Inflammatory macrophage treated with lipopolysaccharide for 1 hour (primary cell): ENCODE results near the gene CAPZA1.
"Not testable (repeated sequence)": the region's sequence is repeated elsewhere in the genome, so short reads cannot be mapped to it uniquely, and the experiment has no call there.

ENCODE experiments used
- DNase-seq, 2 donors: peaks; one replicate each; pipeline ENCODE4 v3.0.0-alpha.2; 2020 to 2022

Gene CAPZA1

DNA sequence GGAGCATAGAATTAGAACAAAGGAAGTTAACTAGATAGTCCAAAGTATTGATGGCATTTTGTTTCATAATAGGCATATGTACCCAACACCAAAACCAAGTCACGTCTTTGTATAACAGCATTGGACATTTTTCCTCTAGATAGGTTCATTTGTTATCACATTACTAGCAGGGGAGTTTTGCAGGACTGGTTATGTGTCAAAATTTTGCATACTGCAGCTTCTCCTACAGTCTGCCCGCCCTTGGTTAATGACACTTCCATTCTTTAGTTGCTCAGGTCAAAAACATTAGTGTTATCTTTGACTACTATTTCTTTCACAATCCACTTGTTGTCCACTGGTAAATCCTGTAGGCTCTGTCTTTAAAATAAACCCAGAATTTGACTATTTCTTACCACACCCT lies 8.9 kb downstream of the CAPZA1 start:
- DNase-seq = no peak

DNA sequence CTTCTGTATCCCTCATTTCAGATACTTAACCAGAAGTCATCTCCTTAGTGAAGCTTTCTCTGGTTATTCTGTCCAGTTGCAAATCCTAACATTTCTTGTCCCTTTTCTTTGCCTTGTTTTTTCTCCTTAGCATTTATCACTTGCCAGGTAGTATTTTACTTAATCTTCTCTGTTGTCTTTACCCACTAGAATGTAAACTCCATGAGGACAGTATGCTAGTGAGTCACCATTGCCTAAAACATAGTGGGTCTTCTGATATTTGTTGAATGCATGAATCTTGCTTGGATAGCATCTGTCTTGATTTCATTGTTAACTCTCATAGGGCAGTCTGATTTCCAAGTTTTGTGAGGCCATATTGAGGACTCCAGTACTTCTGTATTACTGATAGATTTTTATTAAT lies 9.6 kb downstream of the CAPZA1 start:
- DNase-seq = no peak

DNA sequence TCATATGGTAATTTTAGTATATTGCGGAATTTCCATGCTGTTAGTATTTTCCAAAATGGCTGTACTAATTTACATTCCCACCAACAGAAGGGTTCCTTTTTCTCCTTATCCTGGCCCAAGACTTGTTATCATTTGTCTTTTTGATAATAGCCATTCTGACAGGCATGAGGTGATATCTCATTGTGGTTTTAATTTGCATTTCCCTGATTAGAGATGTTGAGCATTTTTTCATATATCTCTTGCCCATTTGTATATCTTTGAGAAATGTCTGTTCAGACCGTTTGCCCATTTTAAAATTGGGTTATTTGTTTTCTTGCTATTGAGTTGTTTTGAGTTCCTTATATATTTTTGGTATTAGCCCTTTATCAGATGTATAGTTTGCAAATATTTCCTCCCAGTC lies 14.0 kb downstream of the CAPZA1 start:
- peak; percentile 42 to 65 for DNase-seq

DNA sequence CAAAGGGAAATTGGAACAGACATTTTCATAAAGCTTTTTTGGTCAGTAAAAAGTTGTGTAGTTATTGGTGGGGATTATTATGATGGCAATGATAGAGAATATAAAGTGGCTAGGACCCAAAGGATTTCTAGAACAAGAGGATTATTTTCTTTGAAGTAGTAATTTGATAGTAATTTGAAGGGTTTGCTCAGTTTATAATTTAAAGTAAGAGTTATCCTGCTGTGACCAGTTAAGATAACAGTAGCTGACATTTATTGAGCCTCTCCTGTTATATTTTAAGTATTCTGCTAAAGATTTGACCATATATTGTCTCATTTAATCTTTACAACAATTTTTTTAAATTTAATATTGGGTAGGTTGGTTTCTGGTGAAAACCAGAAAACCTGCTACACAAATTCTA lies 14.7 kb downstream of the CAPZA1 start:
- DNase-seq = no peak

DNA sequence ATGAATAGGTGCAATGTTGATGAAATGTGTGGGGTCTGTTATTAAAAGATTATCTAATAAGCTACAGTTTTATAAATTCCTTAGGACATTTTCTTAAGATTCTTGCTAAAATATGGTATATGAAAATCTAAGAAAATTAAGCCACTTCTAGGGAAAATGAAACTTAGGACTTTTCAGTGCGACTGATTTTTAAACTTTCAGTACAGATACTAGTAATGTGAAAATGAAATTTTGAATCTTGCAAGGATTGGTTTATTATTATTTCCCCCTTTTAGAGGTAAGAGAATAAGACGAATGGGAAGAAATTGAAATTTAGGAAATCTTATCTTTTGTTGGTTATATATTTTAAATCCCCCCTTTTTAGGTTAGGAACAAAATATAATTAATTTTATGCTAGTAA lies 16.4 kb downstream of the CAPZA1 start:
- no peak for DNase-seq

DNA sequence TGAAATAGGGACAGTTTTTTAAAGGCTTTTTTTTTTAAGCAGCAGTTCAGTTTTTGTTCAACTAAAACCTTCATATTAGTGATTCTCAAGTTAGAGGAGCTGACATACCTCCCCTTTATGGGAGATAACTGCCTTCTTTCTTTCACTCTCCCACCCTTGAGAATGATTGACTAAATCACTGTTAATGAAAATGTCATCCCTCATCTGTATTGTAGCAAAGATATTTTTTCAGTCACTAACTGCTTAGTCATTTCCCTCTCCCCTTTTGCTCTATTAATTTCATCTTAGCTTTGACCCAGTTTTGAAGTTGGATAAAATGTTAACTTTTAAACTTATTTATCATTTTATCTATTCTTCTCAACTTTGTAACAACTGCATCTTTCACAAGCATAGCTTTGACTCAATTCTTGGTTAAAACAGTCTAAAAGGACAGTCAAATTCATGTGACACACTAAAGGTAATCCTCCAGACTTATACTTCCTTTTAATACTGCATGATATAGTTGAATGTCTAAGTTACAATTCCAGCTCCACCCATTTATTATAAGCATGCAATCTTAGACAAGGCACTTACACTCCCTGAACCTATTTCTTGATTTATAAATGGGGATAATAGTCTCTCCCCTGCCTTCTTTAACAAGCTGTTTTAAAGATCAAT lies 17.1 kb downstream of the CAPZA1 start:
- peak; percentile 26 to 28 for DNase-seq

DNA sequence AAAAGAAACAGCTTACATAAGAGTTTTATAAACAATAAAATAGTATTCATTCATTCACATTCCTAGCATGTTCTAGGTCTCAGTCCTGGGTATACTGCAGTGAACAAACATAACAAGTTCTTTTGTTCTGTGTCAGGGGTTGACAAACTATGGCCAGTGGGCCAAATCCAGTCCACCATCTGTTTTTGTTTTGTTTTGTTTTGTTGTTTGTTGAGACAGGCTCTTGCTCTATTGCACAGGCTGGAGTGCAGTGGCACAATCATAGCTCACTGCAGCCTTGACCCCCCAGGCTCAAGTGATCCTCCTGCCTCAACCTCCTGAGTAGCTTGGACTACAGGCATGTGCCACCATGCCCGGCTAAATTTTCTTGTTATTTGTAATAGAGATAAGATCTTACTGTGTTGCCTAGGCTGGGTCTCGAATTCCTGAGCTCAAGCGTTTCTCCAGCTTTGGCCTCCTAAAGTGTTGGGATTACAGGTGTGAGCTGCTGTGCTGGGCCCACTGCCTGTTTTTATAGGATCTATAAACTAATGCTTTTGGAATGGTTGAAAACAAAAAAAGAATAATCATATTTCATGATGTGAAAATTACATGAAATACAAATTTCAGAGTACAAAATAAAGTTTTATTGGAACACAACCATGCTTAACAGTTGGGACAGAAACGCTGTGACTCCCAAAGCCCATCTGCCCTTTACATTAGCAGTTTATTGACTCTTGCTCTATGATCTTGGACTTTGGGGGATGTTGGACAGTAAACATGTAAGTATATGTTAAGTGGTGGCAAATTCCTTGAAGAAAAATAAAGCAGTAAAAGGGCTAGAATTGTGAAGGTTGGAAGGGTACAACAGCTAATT lies 17.9 kb downstream of the CAPZA1 start:
- no peak for DNase-seq

DNA sequence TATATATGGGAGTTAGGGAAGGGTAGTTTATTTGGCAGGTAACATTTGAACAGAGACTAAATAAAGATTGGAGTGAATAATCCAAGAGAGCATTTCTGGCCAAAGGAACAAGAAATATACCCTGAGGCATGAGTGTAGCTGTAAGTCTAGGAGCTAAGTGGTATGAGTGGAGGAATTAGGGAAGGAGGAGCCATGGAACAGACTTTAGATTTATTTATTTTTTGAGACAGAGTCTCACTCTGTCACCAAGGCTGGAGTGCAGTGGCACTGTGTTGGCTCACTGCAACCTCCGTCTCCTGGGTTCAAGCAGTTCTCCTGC lies 18.4 kb downstream of the CAPZA1 start:
- no peak for DNase-seq

DNA sequence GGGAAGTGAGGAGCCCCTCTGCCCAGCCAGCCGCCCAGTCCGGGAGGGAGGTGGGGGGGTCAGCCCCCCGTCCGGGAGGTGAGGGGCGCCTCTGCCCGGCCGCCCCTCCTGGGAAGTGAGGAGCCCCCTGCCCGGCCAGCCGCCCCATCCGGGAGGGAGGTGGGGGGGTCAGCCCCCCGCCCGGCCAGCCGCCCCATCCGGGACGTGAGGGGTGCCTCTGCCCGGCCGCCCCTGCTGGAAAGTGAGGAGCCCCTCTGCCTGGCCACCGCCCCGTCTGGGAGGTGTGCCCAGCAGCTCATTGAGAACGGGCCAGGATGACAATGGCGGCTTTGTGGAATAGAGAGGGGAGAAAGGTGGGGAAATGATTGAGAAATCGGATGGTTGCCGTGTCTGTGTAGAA lies 20.8 kb downstream of the CAPZA1 start:
- DNase-seq = not testable (repeated sequence)

DNA sequence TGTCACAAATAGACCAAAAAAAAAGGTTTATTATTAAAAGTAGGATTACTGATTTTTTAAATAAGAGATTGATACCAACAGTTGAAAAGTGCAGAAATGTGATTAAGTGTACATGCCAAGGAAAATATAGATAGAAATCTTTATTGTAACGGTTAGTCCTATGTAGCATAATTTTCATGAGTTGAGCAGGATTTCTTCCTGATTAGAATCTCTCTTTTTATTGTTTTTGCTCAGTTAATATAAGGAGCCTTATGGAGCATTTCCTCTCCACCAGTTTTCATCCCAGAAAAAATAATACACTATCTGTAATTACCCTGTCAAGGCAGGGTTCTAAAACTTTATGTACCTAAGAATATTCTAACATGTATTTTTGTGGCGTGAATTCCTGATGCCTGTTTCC lies 23.4 kb downstream of the CAPZA1 start:
- no peak for DNase-seq

DNA sequence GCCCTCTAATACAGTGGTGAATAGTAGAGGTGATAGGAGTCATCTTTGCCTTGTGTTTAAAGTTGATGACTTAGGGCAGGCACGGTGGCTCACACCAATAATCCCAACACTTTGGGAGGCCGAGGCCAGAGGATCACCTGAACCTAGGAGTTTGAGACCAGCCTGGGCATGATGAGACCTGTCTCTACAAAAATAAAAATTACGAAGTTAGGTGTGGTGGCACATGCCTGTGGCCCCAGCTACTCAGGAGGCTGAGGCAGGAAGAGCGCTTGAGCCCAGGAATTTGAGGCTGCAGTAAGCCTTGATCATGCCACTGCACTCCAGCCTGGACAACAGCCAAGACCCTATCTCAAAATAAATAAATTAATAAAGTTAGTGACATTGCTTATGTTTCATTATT lies 26.6 kb downstream of the CAPZA1 start:
- DNase-seq = no peak

DNA sequence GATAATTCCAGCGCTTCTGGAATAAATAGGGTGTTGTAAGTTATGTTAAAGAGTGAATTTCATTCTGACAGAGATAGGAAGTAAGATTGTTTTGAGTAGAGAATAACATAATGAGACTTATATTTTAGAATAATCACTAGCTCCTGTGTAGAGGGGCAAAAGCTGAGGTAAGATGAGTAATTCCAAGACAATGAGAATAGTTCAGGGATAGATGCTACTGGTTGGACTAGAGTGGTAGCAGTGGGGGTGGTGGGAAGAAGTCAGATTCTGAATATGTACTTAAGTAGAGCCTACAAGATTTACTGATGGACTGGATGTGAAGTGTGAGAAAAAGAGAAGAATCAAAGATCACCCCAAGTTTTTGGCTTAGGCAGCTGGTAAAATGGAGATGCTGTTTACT lies 31.6 kb downstream of the CAPZA1 start:
- DNase-seq = no peak

DNA sequence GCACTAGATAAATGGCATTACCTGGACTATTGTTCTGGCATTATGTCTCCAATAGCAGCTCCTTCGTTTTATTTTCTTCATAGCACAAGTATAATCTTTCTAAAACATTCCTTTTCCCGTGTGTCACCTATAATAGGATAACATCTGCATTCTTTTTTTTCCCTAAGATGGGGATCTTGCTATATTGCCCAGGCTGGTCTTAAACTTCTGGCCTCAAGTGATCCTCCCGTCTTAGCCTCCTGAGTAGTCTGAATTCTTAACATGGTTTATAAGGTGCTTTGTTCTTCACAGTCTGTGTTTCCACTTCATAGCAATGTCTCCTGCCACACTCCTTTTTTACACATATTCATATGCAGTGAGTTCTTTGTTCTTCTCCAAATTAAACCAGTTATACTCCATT lies 46.2 kb downstream of the CAPZA1 start:
- no peak for DNase-seq

DNA sequence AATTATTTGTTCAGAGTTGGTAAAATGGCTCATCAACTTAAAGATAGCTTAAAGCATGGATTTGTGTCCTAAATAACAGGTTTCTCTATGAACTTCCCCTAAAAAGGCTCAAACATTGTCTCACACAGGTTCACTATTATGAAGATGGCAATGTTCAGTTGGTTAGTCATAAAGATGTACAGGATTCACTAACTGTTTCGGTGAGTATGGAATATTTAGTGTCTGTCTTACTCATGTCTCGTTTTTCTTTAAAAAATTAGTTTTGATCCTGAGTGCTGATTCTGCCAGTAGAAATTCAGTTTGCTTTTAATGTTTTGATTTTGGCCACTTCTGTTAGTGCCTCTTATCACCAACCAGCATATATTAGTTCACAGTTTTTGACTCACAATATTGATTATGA lies 47.3 kb downstream of the CAPZA1 start:
- no peak for DNase-seq

DNA sequence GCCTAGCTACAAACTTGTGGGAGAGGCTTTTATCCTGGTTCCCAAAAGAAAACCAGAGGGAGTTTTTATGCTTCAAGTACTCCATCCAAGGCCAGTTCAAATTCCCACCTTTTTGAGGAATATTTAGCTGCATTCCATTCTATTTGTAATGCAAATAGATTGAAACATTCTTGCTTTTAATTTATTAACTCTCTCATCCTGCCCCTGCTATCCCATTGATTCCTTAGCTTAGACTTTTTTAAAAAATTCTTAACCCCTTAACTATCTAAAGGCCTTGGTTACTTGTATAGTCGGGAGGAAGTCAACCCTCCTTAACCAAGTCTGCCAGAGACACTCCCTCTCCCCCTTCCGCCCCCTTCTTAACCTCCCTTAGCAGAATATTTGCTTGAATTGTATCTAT lies 52.4 kb downstream of the CAPZA1 start:
- no peak for DNase-seq

DNA sequence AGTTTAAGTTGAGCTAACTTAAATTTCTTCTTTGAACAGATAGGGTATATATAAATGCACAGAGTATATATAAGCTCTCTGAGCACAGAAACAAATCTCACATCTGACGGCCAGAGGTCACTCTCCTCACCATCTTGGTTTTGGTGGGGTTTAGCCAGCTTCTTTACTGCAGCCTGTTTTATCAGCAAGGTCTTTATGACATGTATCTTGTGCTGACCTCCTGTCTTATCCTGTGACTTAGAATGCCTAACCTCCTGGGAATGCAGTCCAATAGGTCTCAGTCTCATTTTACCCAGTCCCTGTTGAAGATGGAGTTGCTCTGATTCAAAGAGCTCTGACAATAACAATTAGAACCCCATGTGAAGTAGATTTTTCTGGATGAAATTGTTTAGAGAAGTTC lies 53.2 kb downstream of the CAPZA1 start:
- DNase-seq = no peak

DNA sequence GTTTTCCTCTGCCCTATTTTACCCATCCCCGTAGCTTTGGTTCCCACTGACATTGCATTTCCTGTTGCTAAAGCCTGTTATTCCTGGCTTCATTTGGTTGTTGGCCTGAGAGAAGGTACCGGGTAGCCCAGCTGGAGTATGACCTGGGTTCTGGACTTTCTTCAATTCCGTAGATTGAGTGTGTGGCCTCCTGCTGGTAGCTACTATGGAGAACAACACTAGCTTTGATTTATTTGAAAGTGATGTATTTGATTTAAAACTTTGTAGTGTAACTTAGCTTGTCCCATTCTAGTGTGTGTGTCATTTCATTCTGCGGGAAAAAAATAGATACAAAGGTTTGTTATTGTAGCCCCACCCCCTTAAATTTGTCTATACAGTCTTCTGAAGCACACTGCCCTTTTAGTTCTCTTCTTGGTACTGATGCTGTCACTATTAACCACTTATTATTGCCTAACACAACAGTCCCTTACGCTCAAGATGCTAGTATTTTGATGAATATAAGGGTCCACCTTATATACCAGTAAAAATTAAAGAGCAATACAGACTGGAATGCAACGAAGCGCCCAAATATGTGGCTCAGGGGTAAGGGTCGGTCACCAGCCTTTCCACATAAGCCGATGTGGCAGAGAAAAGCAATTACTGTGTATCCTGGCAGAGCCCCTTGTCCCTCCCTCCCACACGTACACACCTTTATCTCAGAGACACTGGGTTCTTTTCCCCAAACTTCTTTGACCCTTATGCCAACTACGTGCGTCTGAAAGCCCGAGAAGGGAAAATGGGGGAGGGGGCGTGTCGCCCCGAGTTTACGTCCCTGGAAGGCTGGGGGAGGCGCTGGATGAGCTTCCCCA lies 54.2 kb downstream of the CAPZA1 start:
- peak; percentile 22 to 31 for DNase-seq

DNA sequence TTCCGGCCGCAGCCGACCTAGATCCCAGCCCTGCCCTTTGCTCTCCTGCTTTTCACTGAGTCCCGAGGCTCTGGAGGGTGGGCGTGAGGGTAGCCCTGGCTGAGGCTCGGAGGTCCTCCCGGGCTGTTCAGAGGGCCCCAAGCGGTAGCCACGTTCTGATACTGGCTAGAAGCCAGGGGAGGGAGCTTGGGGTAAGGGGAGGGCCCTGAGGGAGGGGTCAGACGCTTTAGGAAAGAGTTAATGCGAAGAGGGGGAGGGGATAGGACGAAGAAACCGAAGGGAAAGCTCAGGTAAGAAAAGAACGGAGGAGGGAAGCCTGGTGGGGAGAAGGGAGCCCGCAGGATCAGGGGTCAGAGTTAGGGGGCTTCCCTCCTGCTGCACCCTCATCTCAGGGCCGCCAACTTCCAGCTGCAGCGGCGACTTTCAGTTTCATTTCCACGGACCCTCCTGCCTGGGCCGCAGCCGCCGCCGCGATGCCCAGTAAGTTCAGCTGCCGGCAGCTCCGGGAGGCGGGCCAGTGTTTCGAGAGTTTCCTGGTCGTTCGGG lies 54.9 kb downstream of the CAPZA1 start, which contains the start of gene MOV10:
TSS of gene MOV10 (plus strand) at position 220 of the 546 bp plus-strand sequence. CDS start at position 474, 254 bp downstream.
- DNase-seq = peak; percentile 65 to 68

DNA sequence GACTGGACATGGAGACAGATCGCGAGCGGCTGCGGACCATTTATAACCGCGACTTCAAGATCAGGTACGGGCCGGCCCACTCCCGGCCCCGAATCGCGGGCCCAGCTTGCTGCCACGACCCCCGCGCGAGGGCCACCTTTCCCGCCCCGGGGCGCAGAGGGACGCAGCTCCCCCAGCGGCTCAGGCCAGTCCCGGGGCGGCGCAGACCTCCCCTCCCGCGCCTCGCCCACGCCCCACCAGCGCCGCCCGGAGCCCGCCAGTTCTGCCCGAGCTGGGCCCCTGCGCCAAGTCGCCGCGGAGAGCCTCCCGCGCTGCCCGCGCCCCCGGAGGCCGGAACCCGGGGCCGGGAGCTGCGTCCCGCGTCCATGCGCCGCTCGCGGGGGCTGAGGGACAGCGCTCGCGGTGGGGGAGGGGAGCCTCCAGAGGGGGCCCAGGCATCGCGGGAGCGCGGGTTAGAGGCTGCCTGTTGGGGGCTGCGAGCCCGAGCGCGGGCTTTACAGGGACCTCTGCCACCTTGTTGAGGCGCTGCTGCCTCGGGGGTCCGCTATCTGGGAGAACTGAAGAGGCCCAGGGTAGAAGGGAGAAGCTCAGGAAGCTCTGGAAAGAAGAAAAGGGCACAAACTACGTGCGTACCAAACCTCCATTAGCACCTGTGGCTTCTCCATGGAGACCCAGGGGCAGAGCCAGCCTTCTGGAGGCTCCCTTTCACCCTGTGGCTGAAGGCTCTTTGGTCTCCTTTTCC lies 55.5 kb downstream of the CAPZA1 start:
- peak in 1 of 2 donors; percentile 12 for DNase-seq

DNA sequence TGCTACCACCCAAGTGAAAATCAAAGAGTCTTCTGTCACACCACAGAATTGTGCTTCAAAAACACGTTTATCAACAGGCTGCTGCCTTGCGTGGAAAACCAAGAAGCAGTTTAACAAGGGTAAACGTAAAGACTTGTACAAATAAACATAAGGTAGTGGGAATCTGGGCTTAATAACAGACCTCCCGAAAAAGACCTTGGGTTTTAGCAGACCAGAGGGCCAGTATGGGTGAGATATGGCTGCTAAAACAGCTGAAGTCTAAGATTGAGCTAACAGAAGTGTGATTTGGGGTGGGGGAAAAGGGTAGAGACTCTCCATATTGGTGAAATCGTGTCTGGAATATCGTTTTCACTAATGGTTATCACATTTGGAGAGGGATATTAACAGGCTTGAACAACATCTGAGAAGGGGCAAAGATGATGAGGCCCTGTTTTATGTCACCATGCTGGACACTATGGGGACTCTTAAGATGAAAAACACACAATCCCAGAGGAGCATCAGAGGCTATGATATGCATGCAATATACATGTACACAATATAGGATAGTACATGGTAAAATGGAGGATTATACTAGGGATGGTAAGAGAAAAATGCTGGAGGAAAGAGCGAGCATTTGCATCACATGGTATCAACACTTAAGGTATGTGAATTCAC lies 56.2 kb downstream of the CAPZA1 start:
- no peak for DNase-seq

DNA sequence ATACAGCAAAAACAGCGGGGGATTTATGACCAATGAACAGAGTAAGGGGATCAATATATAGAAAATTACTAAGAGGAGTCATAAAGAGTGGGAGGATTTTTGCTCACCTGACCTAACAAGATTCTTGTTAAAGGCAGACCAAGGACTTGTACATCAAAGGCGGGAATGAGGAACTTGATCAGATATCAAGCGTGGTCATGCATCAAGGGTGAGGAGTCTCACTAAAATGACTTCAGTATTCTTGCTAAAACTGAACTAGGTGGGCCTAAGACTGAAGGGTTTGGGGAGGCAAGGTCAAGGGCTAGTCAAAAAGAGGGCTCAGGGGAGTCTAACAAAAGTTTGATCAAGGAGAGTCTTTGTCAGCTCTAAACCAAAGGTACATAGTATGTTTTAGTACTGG lies 56.9 kb downstream of the CAPZA1 start:
- DNase-seq = no peak

DNA sequence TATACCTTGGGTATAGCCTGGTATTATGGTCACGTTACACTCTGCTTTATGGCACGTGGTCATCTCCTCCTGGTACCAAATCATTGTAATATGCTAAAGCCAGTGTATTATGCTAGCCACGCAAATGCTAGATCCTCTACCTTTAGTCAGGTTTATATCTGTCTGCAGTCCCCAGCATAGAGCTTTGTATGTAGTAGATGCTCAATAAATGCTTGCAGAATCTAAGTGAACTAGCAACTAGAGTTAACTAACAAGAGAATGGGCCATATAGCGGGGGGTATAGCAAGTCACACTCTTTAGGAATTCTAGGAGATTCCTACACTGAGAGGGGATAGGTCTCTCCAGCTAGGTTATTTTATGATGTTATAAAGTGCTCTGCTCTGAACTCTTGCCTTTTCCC lies 57.9 kb downstream of the CAPZA1 start:
- no peak for DNase-seq
